GM13976 (cell line): ENCODE results near the gene ICOS.
"Not testable (repeated sequence)": the region's sequence is repeated elsewhere in the genome, so short reads cannot be mapped to it uniquely, and the experiment has no call there.

Source experiments
- DNase-seq: peaks from one replicate; pipeline ENCODE4 v3.0.0; 2012; ENCODE audit warnings: low spot score
- CTCF ChIP-seq: IDR thresholded peaks from 2 replicates; pipeline ENCODE4 v1.5.1; 2012; ENCODE audit warnings: borderline replicate concordance, mild to moderate bottlenecking; ENCODE audit not compliant: insufficient read depth; ENCODE audit errors: extremely low read depth, missing control alignments, control extremely low read depth
- in situ Hi-C: fragments of 300-500 bp; cut with MboI; formaldehyde crosslinking; loops from one replicate; pipeline ENCODE4 v1.12.0; 2022; ENCODE audit warnings: low sequenced_read_pairs, mixed read lengths, inconsistent platforms; ENCODE audit not compliant: unreplicated experiment

The ICOS gene

GRCh38 chr2:203960811-203961210, 24.2 kb downstream of the ICOS start:
- DNase-seq: no peak
- no peak for TF ChIP-seq CTCF
- in situ Hi-C loops: no loop called here

GRCh38 chr2:203965190-203965589, 28.6 kb downstream of the ICOS start:
- in situ Hi-C loops, DNase-seq: not testable (repeated sequence)

GRCh38 chr2:203971251-203971650, 34.7 kb downstream of the ICOS start:
- in situ Hi-C loops: no loop called here
- no peak for TF ChIP-seq CTCF
- no peak for DNase-seq

GRCh38 chr2:203972066-203972465, 35.5 kb downstream of the ICOS start:
- in situ Hi-C loops: no loop called here
- TF ChIP-seq CTCF: no peak
- DNase-seq: no peak

- DNase-seq: no peak
- no peak for TF ChIP-seq CTCF
- in situ Hi-C loops: no loop called here
These were observed 36.4 kb downstream of the ICOS start for GRCh38 chr2:203973000-203973399.

- no peak for DNase-seq
- TF ChIP-seq CTCF: no peak
- in situ Hi-C loops: no loop called here
These were observed 37.1 kb downstream of the ICOS start for GRCh38 chr2:203973676-203974075.

- DNase-seq: no peak
- no peak for TF ChIP-seq CTCF
- in situ Hi-C loops: no loop called here
These were observed 39.3 kb downstream of the ICOS start for GRCh38 chr2:203975912-203976311.
